Activated CD4-positive, alpha-beta T cell treated with anti-CD3 and anti-CD28 coated beads for 24 hours (primary cell): Measurements from ENCODE around the gene ST3GAL3.
"Not testable (repeated sequence)": the region's sequence is repeated elsewhere in the genome, so short reads cannot be mapped to it uniquely, and the experiment has no call there.

Experiments used
- DNase-seq, 2 donors: peaks; one replicate each; pipeline ENCODE4 v3.0.0-alpha.2; 2020; ENCODE audit warnings: low read depth in 2 of 2

Gene ST3GAL3

GRCh38 chr1:43754892-43755291, 47.6 kb downstream of the ST3GAL3 start:
- no peak for DNase-seq

- DNase-seq = no peak
Measured at GRCh38 chr1:43757343-43758053, 50.2 kb downstream of the ST3GAL3 start.

GRCh38 chr1:43760745-43761317, 53.5 kb downstream of the ST3GAL3 start:
- DNase-seq = no peak

- DNase-seq = peak; percentile 9 to 12
Measured at GRCh38 chr1:43763497-43763973, 56.2 kb downstream of the ST3GAL3 start.

- DNase-seq = no peak
Measured at GRCh38 chr1:43764581-43764980, 57.2 kb downstream of the ST3GAL3 start.

GRCh38 chr1:43766086-43766784, 58.9 kb downstream of the ST3GAL3 start:
- no peak for DNase-seq

- DNase-seq = no peak
Measured at GRCh38 chr1:43766818-43767525, 59.6 kb downstream of the ST3GAL3 start.

- no peak for DNase-seq
Measured at GRCh38 chr1:43768168-43768567, 60.8 kb downstream of the ST3GAL3 start.

- no peak for DNase-seq
Measured at GRCh38 chr1:43769350-43769908, 62.1 kb downstream of the ST3GAL3 start.

GRCh38 chr1:43770111-43770510, 62.8 kb downstream of the ST3GAL3 start:
- DNase-seq = no peak

- DNase-seq = no peak
Measured at GRCh38 chr1:43772978-43773377, 65.6 kb downstream of the ST3GAL3 start.

- DNase-seq = no peak
Measured at GRCh38 chr1:43773821-43774220, 66.5 kb downstream of the ST3GAL3 start.

- no peak for DNase-seq
Measured at GRCh38 chr1:43774359-43774758, 67.0 kb downstream of the ST3GAL3 start.

- no peak for DNase-seq
Measured at GRCh38 chr1:43776043-43776761, 68.9 kb downstream of the ST3GAL3 start.

- DNase-seq = not testable (repeated sequence)
Measured at GRCh38 chr1:43777916-43778315, 70.6 kb downstream of the ST3GAL3 start.

GRCh38 chr1:43779266-43779665, 71.9 kb downstream of the ST3GAL3 start:
- DNase-seq = no peak

GRCh38 chr1:43779805-43780403, 72.6 kb downstream of the ST3GAL3 start:
- no peak for DNase-seq

GRCh38 chr1:43781574-43781973, 74.2 kb downstream of the ST3GAL3 start:
- no peak for DNase-seq

GRCh38 chr1:43783096-43783670, 75.8 kb downstream of the ST3GAL3 start:
- no peak for DNase-seq

- no peak for DNase-seq
Measured at GRCh38 chr1:43783671-43784205, 76.4 kb downstream of the ST3GAL3 start.
